Keratinocyte (primary cell): ENCODE data around the gene BICD2. TPM values are rescaled to one million over a fixed set of nuclear protein-coding genes. Genes with fewer than 3 reads are reported as not detected.

Experiments used
- DNase-seq: peaks from one replicate; pipeline ENCODE4 v3.0.0-alpha.2; 2011; ENCODE audit warnings: low read depth, missing footprints, low spot score
- FAIRE-seq: peaks from 2 replicates; lab custom pipeline; 2011; peaks lifted over from hg19 to GRCh38; lab: Jason Lieb, UNC
- H2AFZ ChIP-seq: 2 replicates; pipeline ENCODE4 v1.6.0; 2012; ENCODE audit warnings: low read length, control low read depth, inconsistent platforms; ENCODE audit not compliant: control insufficient read depth
- H3K27ac ChIP-seq: 2 replicates; pipeline ENCODE4 v1.5.1; 2011; ENCODE audit warnings: low read length; ENCODE audit not compliant: control insufficient read depth, insufficient read depth
- H3K27me3 ChIP-seq: 3 replicates; pipeline ENCODE4 v1.6.0; 2011; ENCODE audit warnings: low read length; ENCODE audit not compliant: control insufficient read depth, insufficient read depth; ENCODE audit errors: extremely low read depth
- H3K36me3 ChIP-seq, 2 experiments: 2 replicates in 1 of 2; 3 replicates in 1 of 2; pipeline ENCODE4 v1.5.1; 2011; ENCODE audit warnings: low read length in 2 of 2, mild to moderate bottlenecking in 1 of 2; ENCODE audit not compliant: control insufficient read depth in 2 of 2, insufficient read depth in 2 of 2; ENCODE audit errors: extremely low read depth in 1 of 2
- H3K4me1 ChIP-seq: 3 replicates; pipeline ENCODE4 v1.5.1; 2011; ENCODE audit warnings: low read length; ENCODE audit not compliant: control insufficient read depth, insufficient read depth; ENCODE audit errors: extremely low read depth
- H3K4me2 ChIP-seq: 3 replicates; pipeline ENCODE4 v1.6.0; 2011; ENCODE audit warnings: low read depth, low read length; ENCODE audit not compliant: control insufficient read depth, insufficient read depth; ENCODE audit errors: extremely low read depth
- H3K4me3 ChIP-seq, 3 experiments: fragments of 200-600 bp in 1 of 3; sonication (generic) in 1 of 3; 2 replicates in 2 of 3; 3 replicates in 1 of 3; pipeline ENCODE4 v1.5.1; 2011 to 2016; ENCODE audit warnings: low read length in 3 of 3, mild to moderate bottlenecking in 3 of 3, control low read depth in 2 of 3, inconsistent platforms in 1 of 3, low read depth in 1 of 3, mixed read lengths in 1 of 3, mixed run types in 1 of 3, moderate library complexity in 1 of 3; ENCODE audit not compliant: control insufficient read depth in 2 of 3, insufficient read depth in 2 of 3; ENCODE audit errors: extremely low read depth in 1 of 3
- H3K79me2 ChIP-seq: 2 replicates; pipeline ENCODE4 v1.6.0; 2012; ENCODE audit warnings: low read length; ENCODE audit not compliant: control insufficient read depth, insufficient read depth
- H3K9ac ChIP-seq: 3 replicates; pipeline ENCODE4 v1.6.0; 2011; ENCODE audit warnings: low read length; ENCODE audit not compliant: control insufficient read depth, insufficient read depth; ENCODE audit errors: extremely low read depth
- H3K9me1 ChIP-seq: 3 replicates; pipeline ENCODE4 v1.6.0; 2011; ENCODE audit warnings: low read length; ENCODE audit not compliant: control insufficient read depth, insufficient read depth; ENCODE audit errors: extremely low read depth
- H3K9me3 ChIP-seq: 2 replicates; pipeline ENCODE4 v1.5.1; 2012; ENCODE audit warnings: low read depth, low read length; ENCODE audit not compliant: control insufficient read depth
- H4K20me1 ChIP-seq: 3 replicates; pipeline ENCODE4 v1.6.0; 2011; ENCODE audit warnings: low read length; ENCODE audit not compliant: control insufficient read depth, insufficient read depth; ENCODE audit errors: extremely low read depth
- CTCF ChIP-seq, 3 experiments: IDR thresholded peaks in 1 of 3; conservative IDR thresholded peaks in 1 of 3; optimal IDR thresholded peaks in 1 of 3; 2 replicates in 2 of 3; 3 replicates in 1 of 3; pipeline versions ENCODE3 to v1.5.1; 2011; ENCODE audit warnings: low read length in 3 of 3, mild to moderate bottlenecking in 3 of 3, moderate library complexity in 2 of 3, control low read depth in 1 of 3, inconsistent platforms in 1 of 3; ENCODE audit not compliant: insufficient read depth in 2 of 3; ENCODE audit errors: extremely low read depth in 1 of 3
- EZH2 ChIP-seq: IDR thresholded peaks from one replicate; pipeline ENCODE4 v1.6.1; 2012; ENCODE audit warnings: inconsistent platforms, mild to moderate bottlenecking, low read length, moderate library complexity
- dilution Hi-C: fragments of 300-500 bp; cut with MboI; formaldehyde crosslinking; loops from one replicate; pipeline ENCODE4 v1.7.0; 2020; ENCODE audit warnings: low sequenced_read_pairs; ENCODE audit not compliant: extremely low pct_ligation_motif_present
- polyA plus RNA-seq, 5 experiments: library from polyadenylated mRNA; depleted of rRNA in 3 of 5; stranded (reverse) in 3 of 5; stranded (forward) in 1 of 5; unstranded in 1 of 5; fragments of >200 nt; gene quantifications; 1 replicate in 1 of 5; 2 replicates in 3 of 5; 3 replicates in 1 of 5; pipeline versions ENCODE4 v1.2.1 to v1.2.3, GENCODE V29; 2011 to 2012; ENCODE audit warnings: missing spikeins in 2 of 5, low read depth in 1 of 5, low replicate concordance in 1 of 5

The BICD2 gene
- polyA plus RNA-seq, 1 donor (not counting 4 experiments of a cell fraction or from before 2014, with no cell fraction given) = 41.9 TPM

GRCh38 chr9:92740446-92740961 is 24.1 kb downstream of the BICD2 start:
- no peak for TF ChIP-seq CTCF (optimal IDR thresholded peaks at IDR 0.05 in 1 of 3, IDR thresholded peaks at IDR 0.05 in 1 of 3, conservative IDR thresholded peaks at IDR 0.05 in 1 of 3; ENCODE audit: extremely low read depth in 1 of 3, insufficient read depth in 2 of 3, low read length in 3 of 3)
- TF ChIP-seq EZH2 = no peak
- no peaks in the 10 kb centered on the region for H3K27me3 ChIP-seq
- H3K4me2 ChIP-seq = peak overlapping the region; percentile 61
- H3K9ac ChIP-seq = peak overlapping the region; percentile 46
- H3K4me1 ChIP-seq = peaks cover 64% of the 10 kb centered on the region
- H3K4me3 ChIP-seq = peak overlapping the region in 1 of 3 experiments; percentile 39
- DNase-seq (no peak), FAIRE-seq (no peak)
- dilution Hi-C loops = no loop called here
- peak overlapping the region; percentile 81 for H3K27ac ChIP-seq
- H3K79me2 ChIP-seq = peaks cover 92% of the 10 kb centered on the region
- H3K36me3 ChIP-seq = no peaks in the 10 kb centered on the region
- H3K9me3 ChIP-seq = no peaks in the 10 kb centered on the region
- no peak overlapping the region for H2AFZ ChIP-seq
- H4K20me1 ChIP-seq = peaks cover 18% of the 10 kb centered on the region
- peaks cover 16% of the 10 kb centered on the region for H3K9me1 ChIP-seq

- H3K36me3 ChIP-seq = no peaks in the 10 kb centered on the region
- H3K79me2 ChIP-seq = peaks cover 92% of the 10 kb centered on the region
- H4K20me1 ChIP-seq = peaks cover 18% of the 10 kb centered on the region
- TF ChIP-seq EZH2 (no peak), CTCF (optimal IDR thresholded peaks at IDR 0.05 in 1 of 3, IDR thresholded peaks at IDR 0.05 in 1 of 3, conservative IDR thresholded peaks at IDR 0.05 in 1 of 3; ENCODE audit: extremely low read depth in 1 of 3, insufficient read depth in 2 of 3, low read length in 3 of 3) (no peak)
- H3K9ac ChIP-seq = no peak overlapping the region
- peaks cover 17% of the 10 kb centered on the region for H3K9me1 ChIP-seq
- H3K4me1 ChIP-seq = peaks cover 68% of the 10 kb centered on the region
- H2AFZ ChIP-seq = no peak overlapping the region
- dilution Hi-C loops = no loop called here
- H3K27me3 ChIP-seq = no peaks in the 10 kb centered on the region
- H3K27ac ChIP-seq = peak overlapping the region; percentile 81
- H3K9me3 ChIP-seq = no peaks in the 10 kb centered on the region
- FAIRE-seq = no peak
- no peak overlapping the region for H3K4me3 ChIP-seq
- DNase-seq = no peak
- H3K4me2 ChIP-seq = peak overlapping the region; percentile 61
Measured at GRCh38 chr9:92740009-92740408, 24.6 kb downstream of the BICD2 start.
